Parathyroid adenoma (tissue), 2 donors: Measurements from ENCODE around the gene CCDC85A.
A peak's percentile ranks its signal among the peaks of the same experiment; 100 is the strongest.

ENCODE experiments used
- H2AFZ ChIP-seq: fragments of 300-600 bp; sonication (generic); one replicate; pipeline ENCODE4 v1.7.0; 2017; ENCODE audit warnings: antibody characterized with exemption, mild to moderate bottlenecking
- H3K27ac ChIP-seq: fragments of 300-600 bp; sonication (generic); one replicate; pipeline ENCODE4 v1.7.0; 2017
- H3K27me3 ChIP-seq: fragments of 300-600 bp; sonication (generic); one replicate; pipeline ENCODE4 v1.7.0; 2017; ENCODE audit warnings: low read length; ENCODE audit not compliant: control insufficient read depth, insufficient read depth
- H3K36me3 ChIP-seq: fragments of 300-600 bp; sonication (generic); one replicate; pipeline ENCODE4 v1.7.0; 2017; ENCODE audit warnings: low read length; ENCODE audit not compliant: control insufficient read depth, insufficient read depth
- H3K4me1 ChIP-seq: fragments of 300-600 bp; sonication (generic); one replicate; pipeline ENCODE4 v1.7.0; 2017; ENCODE audit warnings: control low read depth
- H3K4me2 ChIP-seq: fragments of 300-600 bp; sonication (generic); one replicate; pipeline ENCODE4 v1.7.0; 2017; ENCODE audit warnings: low read length
- H3K4me3 ChIP-seq: fragments of 300-600 bp; sonication (generic); one replicate; pipeline ENCODE4 v1.7.0; 2017; ENCODE audit warnings: low read depth, low read length
- H3K79me2 ChIP-seq: fragments of 300-600 bp; sonication (generic); one replicate; pipeline ENCODE4 v1.7.0; 2017; ENCODE audit warnings: control low read depth
- H3K9ac ChIP-seq: fragments of 300-600 bp; sonication (generic); one replicate; pipeline ENCODE4 v1.7.0; 2017; ENCODE audit warnings: mild to moderate bottlenecking
- H3K9me3 ChIP-seq: fragments of 300-600 bp; sonication (generic); one replicate; pipeline ENCODE4 v1.7.0; 2017; ENCODE audit warnings: low read length; ENCODE audit not compliant: control insufficient read depth
- TF ChIP-seq, protein P1 (sequence below): fragments of 300-600 bp; sonication (generic); IDR thresholded peaks from one replicate; pipeline ENCODE4 v1.7.0; 2017; ENCODE audit warnings: antibody characterized with exemption, mild to moderate bottlenecking
- donor health status: primary hyperparathyroidism.

CCDC85A gene

DNA sequence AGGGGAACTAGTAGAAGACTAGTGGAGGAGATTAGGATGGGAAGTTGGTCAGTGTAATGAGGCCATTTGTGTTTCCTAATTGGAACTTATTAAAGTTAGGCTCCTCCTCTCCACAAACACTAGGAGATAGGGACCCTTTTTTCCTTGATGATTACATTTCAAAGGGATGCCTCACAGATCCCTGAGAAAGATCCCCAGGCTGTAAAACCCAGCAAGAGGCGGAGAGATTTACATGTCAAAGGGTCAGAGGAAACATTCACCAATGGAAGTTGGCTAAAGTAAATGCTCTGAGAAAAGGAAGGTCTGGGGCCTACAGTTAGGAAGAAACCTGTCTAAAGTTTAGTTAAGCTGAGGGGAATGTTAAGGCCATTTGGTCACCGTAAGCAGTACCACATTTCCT lies 1.4 kb upstream of the CCDC85A start:
- TF ChIP-seq, protein P1, sequence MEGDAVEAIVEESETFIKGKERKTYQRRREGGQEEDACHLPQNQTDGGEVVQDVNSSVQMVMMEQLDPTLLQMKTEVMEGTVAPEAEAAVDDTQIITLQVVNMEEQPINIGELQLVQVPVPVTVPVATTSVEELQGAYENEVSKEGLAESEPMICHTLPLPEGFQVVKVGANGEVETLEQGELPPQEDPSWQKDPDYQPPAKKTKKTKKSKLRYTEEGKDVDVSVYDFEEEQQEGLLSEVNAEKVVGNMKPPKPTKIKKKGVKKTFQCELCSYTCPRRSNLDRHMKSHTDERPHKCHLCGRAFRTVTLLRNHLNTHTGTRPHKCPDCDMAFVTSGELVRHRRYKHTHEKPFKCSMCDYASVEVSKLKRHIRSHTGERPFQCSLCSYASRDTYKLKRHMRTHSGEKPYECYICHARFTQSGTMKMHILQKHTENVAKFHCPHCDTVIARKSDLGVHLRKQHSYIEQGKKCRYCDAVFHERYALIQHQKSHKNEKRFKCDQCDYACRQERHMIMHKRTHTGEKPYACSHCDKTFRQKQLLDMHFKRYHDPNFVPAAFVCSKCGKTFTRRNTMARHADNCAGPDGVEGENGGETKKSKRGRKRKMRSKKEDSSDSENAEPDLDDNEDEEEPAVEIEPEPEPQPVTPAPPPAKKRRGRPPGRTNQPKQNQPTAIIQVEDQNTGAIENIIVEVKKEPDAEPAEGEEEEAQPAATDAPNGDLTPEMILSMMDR = no peak
- no peaks in the 10 kb centered on the region for H3K9me3 ChIP-seq
- H2AFZ ChIP-seq = no peak overlapping the region
- no peak overlapping the region for H3K4me2 ChIP-seq
- no peak overlapping the region for H3K4me3 ChIP-seq
- H3K36me3 ChIP-seq = no peaks in the 10 kb centered on the region
- no peaks in the 10 kb centered on the region for H3K79me2 ChIP-seq
- H3K27ac ChIP-seq = no peak overlapping the region
- no peaks in the 10 kb centered on the region for H3K27me3 ChIP-seq
- no peak overlapping the region for H3K9ac ChIP-seq
- no peaks in the 10 kb centered on the region for H3K4me1 ChIP-seq

GRCh38 chr2:56184500-56185011 lies 766 bp downstream of the CCDC85A start:
- H3K27me3 ChIP-seq = no peaks in the 10 kb centered on the region

DNA sequence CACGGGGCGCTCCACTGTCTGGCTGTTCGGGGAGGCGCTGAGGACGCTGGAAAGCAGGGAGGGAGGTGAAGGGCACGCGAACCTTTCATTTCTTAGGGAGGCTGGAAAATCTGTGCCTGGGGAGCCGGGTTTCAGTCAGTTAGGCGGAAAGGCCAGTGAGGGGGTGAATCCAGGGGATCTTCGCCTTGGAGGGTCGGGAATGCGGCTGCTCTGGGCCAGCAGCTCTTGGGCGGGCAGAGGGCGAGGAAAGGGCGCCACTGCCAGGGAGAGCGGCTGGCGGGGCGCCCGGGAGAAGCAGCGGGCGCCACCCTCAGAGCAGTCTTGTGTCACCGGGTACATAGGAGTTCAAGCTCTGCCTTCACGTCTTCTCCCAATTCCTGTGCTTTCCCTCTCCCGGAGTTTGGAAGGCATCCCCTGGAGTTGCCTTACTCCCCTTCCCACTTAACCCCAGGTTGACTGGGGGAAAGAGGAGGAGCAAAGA lies 1.4 kb downstream of the CCDC85A start:
- Histone ChIP-seq H3K4me1 (no peaks in the 10 kb centered on the region), H3K4me3 (peak overlapping the region; percentile 57), H3K27ac (peak overlapping the region; percentile 45), H3K9ac (no peak overlapping the region), H3K9me3 (no peaks in the 10 kb centered on the region), H3K79me2 (no peaks in the 10 kb centered on the region), H3K36me3 (no peaks in the 10 kb centered on the region), H3K4me2 (peak overlapping the region; percentile 77), H2AFZ (peak overlapping the region; percentile 65), H3K27me3 (no peaks in the 10 kb centered on the region)
- TF ChIP-seq, protein P1 = no peak

More at GRCh38 chr2:56184500-56185011, 766 bp downstream of the CCDC85A start:
- Histone ChIP-seq H3K4me3 (peak overlapping the region; percentile 57), H2AFZ (peak overlapping the region; percentile 65), H3K27ac (no peak overlapping the region), H3K9ac (no peak overlapping the region), H3K79me2 (no peaks in the 10 kb centered on the region), H3K36me3 (no peaks in the 10 kb centered on the region), H3K4me2 (peak overlapping the region; percentile 82), H3K4me1 (no peaks in the 10 kb centered on the region), H3K9me3 (no peaks in the 10 kb centered on the region)
- TF ChIP-seq, protein P1 = no peak

DNA sequence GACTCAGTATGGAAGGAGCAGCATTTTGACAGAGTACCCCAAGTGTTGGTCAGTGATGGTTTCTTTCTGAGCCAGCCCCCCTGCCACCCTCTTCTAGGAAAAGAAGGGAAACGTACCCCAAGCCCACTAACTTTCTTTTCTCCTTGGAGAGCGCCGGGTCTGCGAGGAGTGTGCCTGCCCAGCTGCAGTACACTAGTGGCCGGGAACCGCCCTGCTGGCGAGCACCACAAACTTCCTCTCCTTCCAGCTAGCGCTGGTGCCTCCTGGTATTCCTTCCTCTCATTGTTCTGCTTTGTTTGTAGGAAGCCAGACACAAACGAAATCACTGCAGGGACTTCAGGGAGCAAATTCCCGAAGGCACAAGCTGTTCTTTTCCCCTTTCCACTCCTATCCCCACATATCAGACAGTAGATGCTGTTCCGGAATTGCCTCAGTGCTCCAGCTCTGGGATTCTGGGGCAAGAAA lies 1.8 kb downstream of the CCDC85A start:
- H3K4me1 ChIP-seq = no peaks in the 10 kb centered on the region
- peak overlapping the region; percentile 45 for H3K27ac ChIP-seq
- TF ChIP-seq, protein P1 = no peak
- H3K4me2 ChIP-seq = peak overlapping the region; percentile 77
- no peaks in the 10 kb centered on the region for H3K79me2 ChIP-seq
- no peaks in the 10 kb centered on the region for H3K36me3 ChIP-seq
- H3K9ac ChIP-seq = no peak overlapping the region
- H3K4me3 ChIP-seq = peak overlapping the region; percentile 57
- H2AFZ ChIP-seq = peak overlapping the region; percentile 65
- H3K9me3 ChIP-seq = no peaks in the 10 kb centered on the region
- no peaks in the 10 kb centered on the region for H3K27me3 ChIP-seq

DNA sequence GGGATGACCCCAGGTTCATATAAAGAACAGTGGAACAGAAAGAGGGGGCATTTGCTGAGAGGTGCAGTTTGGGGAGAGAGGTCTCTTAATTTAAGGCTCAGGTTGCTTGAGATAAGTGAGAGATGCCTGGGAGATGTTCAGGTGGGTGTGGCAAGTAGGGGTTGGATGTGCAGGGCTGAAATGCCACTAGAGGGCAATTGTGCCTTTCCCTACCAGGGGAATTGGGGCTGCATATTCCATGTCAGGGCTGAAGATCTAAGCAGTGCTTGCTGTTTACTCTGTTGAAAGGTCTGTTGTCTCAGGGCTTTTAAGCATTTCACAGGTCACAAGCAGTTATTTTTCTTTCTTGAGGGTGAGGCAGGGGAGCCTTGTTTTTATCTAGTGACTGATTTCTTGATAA lies 7.8 kb downstream of the CCDC85A start:
- no peak overlapping the region for H3K9ac ChIP-seq
- H3K4me3 ChIP-seq = no peak overlapping the region
- TF ChIP-seq, protein P1 = no peak
- no peaks in the 10 kb centered on the region for H3K79me2 ChIP-seq
- no peaks in the 10 kb centered on the region for H3K4me1 ChIP-seq
- H3K9me3 ChIP-seq = no peaks in the 10 kb centered on the region
- no peak overlapping the region for H3K27ac ChIP-seq
- H2AFZ ChIP-seq = no peak overlapping the region
- H3K36me3 ChIP-seq = no peaks in the 10 kb centered on the region
- H3K27me3 ChIP-seq = no peaks in the 10 kb centered on the region
- H3K4me2 ChIP-seq = no peak overlapping the region
